ENCODE results near the gene FKBP1B.
A peak's percentile ranks its signal among the peaks of the same experiment; 100 is the strongest.
"Not testable (repeated sequence)": the region's sequence is repeated elsewhere in the genome, so short reads cannot be mapped to it uniquely, and the experiment has no call there.

The FKBP1B gene

GRCh38 chr2:24049485-24050021 lies at the start of gene FKBP1B:
Gene FKBP1B, plus strand, starts transcription at chr2:24049741. Its CDS starts 109 bp downstream, at chr2:24049850.
- no peak within 1 kb of the TSS for H3K27ac ChIP-seq (ENCODE audit: low read length)
- H3K9me3 ChIP-seq (ENCODE audit: insufficient read depth, low read depth, low read length), result no peaks in the 10 kb centered on the region
- H3K36me3 ChIP-seq (ENCODE audit: insufficient read depth, low read depth, low read length), result peaks cover 5% of the 10 kb centered on the region; the same call in 1 of the 2 replicates
- H3K27me3 ChIP-seq (ENCODE audit: insufficient read depth, low read length), result peaks cover 5% of the 10 kb centered on the region; the same call in 1 of the 2 replicates
- peaks cover 14% of the 10 kb centered on the region; the same call in 1 of the 2 replicates for H3K4me1 ChIP-seq (ENCODE audit: insufficient read depth, low read length)
- H3K9ac ChIP-seq (ENCODE audit: low read depth, low read length), result peak within 1 kb of the TSS; percentile 56; the same call in 1 of the 2 replicates
- peak within 1 kb of the TSS; percentile 70 for H3K4me3 ChIP-seq (ENCODE audit: low read length)

- Histone ChIP-seq H3K4me3 (ENCODE audit: low read length) (no peak overlapping the region), H3K9me3 (ENCODE audit: insufficient read depth, low read depth, low read length) (no peaks in the 10 kb centered on the region), H3K27me3 (ENCODE audit: insufficient read depth, low read length) (peaks cover 30% of the 10 kb centered on the region), H3K27ac (ENCODE audit: low read length) (no peak overlapping the region), H3K9ac (ENCODE audit: low read depth, low read length) (no peak overlapping the region), H3K36me3 (ENCODE audit: insufficient read depth, low read depth, low read length) (no peaks in the 10 kb centered on the region), H3K4me1 (ENCODE audit: insufficient read depth, low read length) (no peaks in the 10 kb centered on the region)
Measured at GRCh38 chr2:24007693-24008092, 41.8 kb upstream of the FKBP1B start.

GRCh38 chr2:24008672-24009366 lies 40.7 kb upstream of the FKBP1B start:
- no peaks in the 10 kb centered on the region for H3K36me3 ChIP-seq (ENCODE audit: insufficient read depth, low read depth, low read length)
- no peak overlapping the region for H3K9ac ChIP-seq (ENCODE audit: low read depth, low read length)
- peaks cover 30% of the 10 kb centered on the region for H3K27me3 ChIP-seq (ENCODE audit: insufficient read depth, low read length)
- no peak overlapping the region for H3K27ac ChIP-seq (ENCODE audit: low read length)
- no peaks in the 10 kb centered on the region for H3K4me1 ChIP-seq (ENCODE audit: insufficient read depth, low read length)
- no peaks in the 10 kb centered on the region for H3K9me3 ChIP-seq (ENCODE audit: insufficient read depth, low read depth, low read length)
- H3K4me3 ChIP-seq (ENCODE audit: low read length), result no peak overlapping the region

- H3K9ac ChIP-seq (ENCODE audit: low read depth, low read length), result peak overlapping the region; percentile 73; the same call in 1 of the 2 replicates
- H3K4me1 ChIP-seq (ENCODE audit: insufficient read depth, low read length), result no peaks in the 10 kb centered on the region
- H3K27me3 ChIP-seq (ENCODE audit: insufficient read depth, low read length), result peaks cover 30% of the 10 kb centered on the region
- peak overlapping the region; percentile 67; the same call in 1 of the 2 replicates for H3K4me3 ChIP-seq (ENCODE audit: low read length)
- no peaks in the 10 kb centered on the region for H3K9me3 ChIP-seq (ENCODE audit: insufficient read depth, low read depth, low read length)
- H3K27ac ChIP-seq (ENCODE audit: low read length), result no peak overlapping the region
- no peaks in the 10 kb centered on the region for H3K36me3 ChIP-seq (ENCODE audit: insufficient read depth, low read depth, low read length)
Measured at GRCh38 chr2:24009367-24009679, 40.2 kb upstream of the FKBP1B start.

GRCh38 chr2:24009680-24010476 lies 39.7 kb upstream of the FKBP1B start, which contains the start of gene MFSD2B:
Gene MFSD2B, plus strand, starts transcription at chr2:24010085. Its CDS starts 12 bp downstream, at chr2:24010097.
- peak within 1 kb of the TSS; percentile 67 for H3K4me3 ChIP-seq (ENCODE audit: low read length)
- H3K9me3 ChIP-seq (ENCODE audit: insufficient read depth, low read depth, low read length), result no peaks in the 10 kb centered on the region
- peak within 1 kb of the TSS; percentile 73; the same call in 1 of the 2 replicates for H3K9ac ChIP-seq (ENCODE audit: low read depth, low read length)
- H3K36me3 ChIP-seq (ENCODE audit: insufficient read depth, low read depth, low read length), result no peaks in the 10 kb centered on the region
- H3K27me3 ChIP-seq (ENCODE audit: insufficient read depth, low read length), result peaks cover 30% of the 10 kb centered on the region
- no peak within 1 kb of the TSS for H3K27ac ChIP-seq (ENCODE audit: low read length)
- H3K4me1 ChIP-seq (ENCODE audit: insufficient read depth, low read length), result no peaks in the 10 kb centered on the region

- Histone ChIP-seq H3K27me3 (ENCODE audit: insufficient read depth, low read length) (peaks cover 30% of the 10 kb centered on the region), H3K4me1 (ENCODE audit: insufficient read depth, low read length) (no peaks in the 10 kb centered on the region), H3K4me3 (ENCODE audit: low read length) (peak overlapping the region; percentile 67), H3K9ac (ENCODE audit: low read depth, low read length) (peak overlapping the region; percentile 73; the same call in 1 of the 2 replicates), H3K9me3 (ENCODE audit: insufficient read depth, low read depth, low read length) (no peaks in the 10 kb centered on the region), H3K27ac (ENCODE audit: low read length) (no peak overlapping the region), H3K36me3 (ENCODE audit: insufficient read depth, low read depth, low read length) (no peaks in the 10 kb centered on the region)
Measured at GRCh38 chr2:24010477-24011249, 38.9 kb upstream of the FKBP1B start.

GRCh38 chr2:24011250-24012104 lies 38.1 kb upstream of the FKBP1B start:
- Histone ChIP-seq H3K36me3 (ENCODE audit: insufficient read depth, low read depth, low read length) (no peaks in the 10 kb centered on the region), H3K27me3 (ENCODE audit: insufficient read depth, low read length) (peaks cover 30% of the 10 kb centered on the region), H3K9me3 (ENCODE audit: insufficient read depth, low read depth, low read length) (no peaks in the 10 kb centered on the region), H3K27ac (ENCODE audit: low read length) (no peak overlapping the region), H3K9ac (ENCODE audit: low read depth, low read length) (no peak overlapping the region), H3K4me1 (ENCODE audit: insufficient read depth, low read length) (no peaks in the 10 kb centered on the region; the same call in 1 of the 2 replicates), H3K4me3 (ENCODE audit: low read length) (no peak overlapping the region)

GRCh38 chr2:24012521-24013188 lies 36.9 kb upstream of the FKBP1B start:
- no peaks in the 10 kb centered on the region; the same call in 1 of the 2 replicates for H3K4me1 ChIP-seq (ENCODE audit: insufficient read depth, low read length)
- no peak overlapping the region for H3K27ac ChIP-seq (ENCODE audit: low read length)
- H3K4me3 ChIP-seq (ENCODE audit: low read length), result no peak overlapping the region
- no peaks in the 10 kb centered on the region for H3K36me3 ChIP-seq (ENCODE audit: insufficient read depth, low read depth, low read length)
- H3K9ac ChIP-seq (ENCODE audit: low read depth, low read length), result no peak overlapping the region
- no peaks in the 10 kb centered on the region for H3K9me3 ChIP-seq (ENCODE audit: insufficient read depth, low read depth, low read length)
- H3K27me3 ChIP-seq (ENCODE audit: insufficient read depth, low read length), result peaks cover 30% of the 10 kb centered on the region

- not testable (repeated sequence) for H3K27ac ChIP-seq (ENCODE audit: low read length); H3K4me3 ChIP-seq (ENCODE audit: low read length); H3K36me3 ChIP-seq (ENCODE audit: insufficient read depth, low read depth, low read length); H3K4me1 ChIP-seq (ENCODE audit: insufficient read depth, low read length); H3K9ac ChIP-seq (ENCODE audit: low read depth, low read length); H3K9me3 ChIP-seq (ENCODE audit: insufficient read depth, low read depth, low read length)
- H3K27me3 ChIP-seq (ENCODE audit: insufficient read depth, low read length), result peaks cover 17% of the 10 kb centered on the region
Measured at GRCh38 chr2:24014902-24015301, 34.6 kb upstream of the FKBP1B start.

- H3K9ac ChIP-seq (ENCODE audit: low read depth, low read length), result no peak overlapping the region
- H3K27me3 ChIP-seq (ENCODE audit: insufficient read depth, low read length), result peaks cover 8% of the 10 kb centered on the region
- no peaks in the 10 kb centered on the region for H3K9me3 ChIP-seq (ENCODE audit: insufficient read depth, low read depth, low read length)
- H3K27ac ChIP-seq (ENCODE audit: low read length), result no peak overlapping the region
- H3K36me3 ChIP-seq (ENCODE audit: insufficient read depth, low read depth, low read length), result no peaks in the 10 kb centered on the region
- no peaks in the 10 kb centered on the region; the same call in 1 of the 2 replicates for H3K4me1 ChIP-seq (ENCODE audit: insufficient read depth, low read length)
- no peak overlapping the region for H3K4me3 ChIP-seq (ENCODE audit: low read length)
Measured at GRCh38 chr2:24015562-24016375, 33.8 kb upstream of the FKBP1B start.
